Transverse colon (tissue), 4 donors: ENCODE data around the gene ARL6IP4. TPM values are rescaled to one million over a fixed set of nuclear protein-coding genes. Genes with fewer than 3 reads are reported as not detected.
A peak's percentile ranks its signal among the peaks of the same experiment; 100 is the strongest.

Experiments used
- DNase-seq: peaks from one replicate; pipeline ENCODE4 v3.0.0-alpha.2; 2019
- H3K27ac ChIP-seq, 4 donors: fragments of 200-600 bp; sonication (generic); 2 replicates each; pipeline ENCODE4 v1.5.1; 2016 to 2018; ENCODE audit warnings: inconsistent platforms in 4 of 4
- H3K27me3 ChIP-seq: fragments of 200-600 bp; sonication (generic); 2 replicates; pipeline ENCODE4 v1.5.1; 2017; ENCODE audit warnings: inconsistent platforms
- H3K36me3 ChIP-seq, 4 donors: fragments of 200-600 bp; sonication (generic); 2 replicates each; pipeline ENCODE4 v1.5.1; 2017 to 2019; ENCODE audit warnings: inconsistent platforms in 4 of 4
- H3K4me1 ChIP-seq, 4 donors: fragments of 200-600 bp; sonication (generic); 2 replicates each; pipeline ENCODE4 v1.5.1; 2017 to 2020; ENCODE audit warnings: inconsistent platforms in 4 of 4
- H3K4me3 ChIP-seq, 4 donors: fragments of 200-600 bp; sonication (generic); 1 replicate in 1 of 4; 2 replicates in 3 of 4; pipeline versions ENCODE4 v1.5.1 to v1.6.1; 2017 to 2019; ENCODE audit warnings: inconsistent platforms in 4 of 4
- H3K9me3 ChIP-seq, 2 donors: fragments of 200-600 bp; sonication (generic); 2 replicates each; pipeline ENCODE4 v1.5.1; 2017 to 2019; ENCODE audit warnings: inconsistent platforms in 2 of 2
- EP300 ChIP-seq: sonication (generic); formaldehyde crosslinking; IDR thresholded peaks from one replicate; pipeline ENCODE4 v1.6.1; 2017; ENCODE audit warnings: antibody characterized with exemption, low read depth
- POLR2A ChIP-seq: fragments of 450-650 bp; IDR thresholded peaks from one replicate; pipeline ENCODE4 v1.6.1; 2016; ENCODE audit warnings: antibody characterized with exemption, mild to moderate bottlenecking, moderate library complexity
- POLR2AphosphoS5 ChIP-seq, 3 donors: sonication (generic); formaldehyde crosslinking; IDR thresholded peaks; one replicate each; pipeline ENCODE4 v1.6.1; 2016; ENCODE audit warnings: antibody characterized with exemption in 3 of 3
- WGBS, 2 donors: methylation state at CpG; one replicate each; pipeline ENCODE4 v1.1.5; 2018; ENCODE audit warnings: low coverage in 1 of 2; 5-methylcytosine and 5-hydroxymethylcytosine counted together
- in situ Hi-C, 4 donors: fragments of 200-750 bp; cut with MboI; loops; one replicate each; pipeline versions ENCODE4 v1.15.0 to v1.15.1; 2017; ENCODE audit warnings: low sequenced_read_pairs in 3 of 4, low pct_ligation_motif_present in 1 of 4, low pct_unique_long_range_greater_than_20kb in 1 of 4
- intact Hi-C: fragments of 100-400 bp; cut with DNase I; formaldehyde crosslinking; loops from one replicate; pipeline ENCODE4 v1.15.1; 2023; ENCODE audit warnings: low total_unique reads
- total RNA-seq, 4 donors: library from RNA; depleted of rRNA; stranded (reverse); fragments of >200 nt; gene quantifications; one replicate each; pipeline ENCODE4 v1.1.0, GENCODE V29; 2016
- TF ChIP-seq, protein P1 (sequence below), 5 experiments: fragments of 200-600 bp in 3 of 5; fragments of 450-650 bp in 2 of 5; sonication (generic) in 3 of 5; IDR thresholded peaks; 1 replicate in 2 of 5; 2 replicates in 3 of 5; pipeline ENCODE4 v1.5.1; 2016 to 2017; ENCODE audit warnings: antibody characterized with exemption in 5 of 5, inconsistent platforms in 3 of 5, mild to moderate bottlenecking in 2 of 5, moderate library complexity in 1 of 5

Gene ARL6IP4
- total RNA-seq, 4 donors from 2014 or later = 77.4 to 225 (median 184) TPM

- in situ Hi-C loops (loop anchor here (5.0 to 25.0 kb wide), 7 partner anchors 77 to 315 kb away; no protein-coding TSS in a partner anchor), intact Hi-C loops (loop anchor here (5.0 to 10.0 kb wide), 2 partner anchors 90 to 147 kb away; no protein-coding TSS in a partner anchor)
- Histone ChIP-seq H3K36me3 (no peaks in the 10 kb centered on the region), H3K9me3 (no peaks in the 10 kb centered on the region), H3K27me3 (no peaks in the 10 kb centered on the region), H3K4me1 (peaks cover 13 to 33% (median 15%) of the 10 kb centered on the region in 4 donors), H3K4me3 (no peak overlapping the region), H3K27ac (peak overlapping the region; percentile 34 to 71 (median 60))
- 69% methylated on average over 12 of the region's 12 CpGs; no CpG with 5 or more reads in 1 of the 2 donors for WGBS, 2 donors
- TF ChIP-seq EP300 = no peak
- TF ChIP-seq, protein P1, sequence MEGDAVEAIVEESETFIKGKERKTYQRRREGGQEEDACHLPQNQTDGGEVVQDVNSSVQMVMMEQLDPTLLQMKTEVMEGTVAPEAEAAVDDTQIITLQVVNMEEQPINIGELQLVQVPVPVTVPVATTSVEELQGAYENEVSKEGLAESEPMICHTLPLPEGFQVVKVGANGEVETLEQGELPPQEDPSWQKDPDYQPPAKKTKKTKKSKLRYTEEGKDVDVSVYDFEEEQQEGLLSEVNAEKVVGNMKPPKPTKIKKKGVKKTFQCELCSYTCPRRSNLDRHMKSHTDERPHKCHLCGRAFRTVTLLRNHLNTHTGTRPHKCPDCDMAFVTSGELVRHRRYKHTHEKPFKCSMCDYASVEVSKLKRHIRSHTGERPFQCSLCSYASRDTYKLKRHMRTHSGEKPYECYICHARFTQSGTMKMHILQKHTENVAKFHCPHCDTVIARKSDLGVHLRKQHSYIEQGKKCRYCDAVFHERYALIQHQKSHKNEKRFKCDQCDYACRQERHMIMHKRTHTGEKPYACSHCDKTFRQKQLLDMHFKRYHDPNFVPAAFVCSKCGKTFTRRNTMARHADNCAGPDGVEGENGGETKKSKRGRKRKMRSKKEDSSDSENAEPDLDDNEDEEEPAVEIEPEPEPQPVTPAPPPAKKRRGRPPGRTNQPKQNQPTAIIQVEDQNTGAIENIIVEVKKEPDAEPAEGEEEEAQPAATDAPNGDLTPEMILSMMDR (IDR thresholded peaks at IDR 0.05) = peak; percentile 78 to 90 (median 84)
- peak; percentile 85 for DNase-seq
These were observed 28.2 kb upstream of the ARL6IP4 start for GRCh38 chr12:122951979-122952892.

- DNase-seq = no peak
- no peak for TF ChIP-seq POLR2AphosphoS5 (IDR thresholded peaks at IDR 0.05)
- no peak overlapping the region for H3K27ac ChIP-seq
- H3K4me1 ChIP-seq = peaks cover 7 to 25% (median 9%) of the 10 kb centered on the region in 4 donors
- WGBS, 2 donors = 75% methylated on average over 8 of the region's 8 CpGs; no CpG with 5 or more reads in 1 of the 2 donors
- no peaks in the 10 kb centered on the region for H3K36me3 ChIP-seq
- H3K9me3 ChIP-seq = no peaks in the 10 kb centered on the region
- H3K4me3 ChIP-seq = no peak overlapping the region
- in situ Hi-C loops (loop anchor here in 3 of 4 donors (10.0 to 25.0 kb wide), 3 partner anchors 80 to 318 kb away; no protein-coding TSS in a partner anchor), intact Hi-C loops (loop anchor here (10.0 kb wide), 1 partner anchor 150 kb away; no protein-coding TSS in a partner anchor)
- no peaks in the 10 kb centered on the region for H3K27me3 ChIP-seq
These were observed 25.3 kb upstream of the ARL6IP4 start for GRCh38 chr12:122955156-122955555.

DNA sequence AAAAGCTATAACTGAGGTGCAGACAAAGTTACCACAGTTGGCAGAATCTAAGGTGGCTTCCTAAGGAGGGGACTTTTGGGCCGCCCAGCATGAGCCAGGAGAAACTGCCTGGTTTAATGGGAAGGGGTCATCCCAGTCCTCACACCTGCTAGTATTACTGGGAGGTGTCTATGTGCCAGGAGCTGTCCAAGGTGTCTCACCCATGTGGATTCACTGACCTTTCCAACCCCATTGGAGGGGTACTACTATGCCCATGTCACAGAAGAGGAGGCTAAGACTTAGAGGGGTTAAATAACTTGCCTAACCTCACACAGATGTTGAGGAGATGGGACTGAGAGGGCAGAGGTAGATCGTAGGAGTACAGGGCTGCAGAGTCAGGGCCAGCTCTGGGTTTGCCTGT is 24.4 kb upstream of the ARL6IP4 start:
- in situ Hi-C loops (loop anchor here in 3 of 4 donors (10.0 to 25.0 kb wide), 3 partner anchors 81 to 319 kb away; no protein-coding TSS in a partner anchor), intact Hi-C loops (loop anchor here (10.0 kb wide), 1 partner anchor 151 kb away; no protein-coding TSS in a partner anchor)
- no peaks in the 10 kb centered on the region for H3K36me3 ChIP-seq
- no peak overlapping the region for H3K27ac ChIP-seq
- H3K4me1 ChIP-seq = peaks cover 8 to 20% (median 8%) of the 10 kb centered on the region in 4 donors
- no peak for TF ChIP-seq POLR2AphosphoS5 (IDR thresholded peaks at IDR 0.05)
- WGBS, 2 donors = 74% methylated on average over 2 of the region's 2 CpGs; no CpG with 5 or more reads in 1 of the 2 donors
- no peak overlapping the region for H3K4me3 ChIP-seq
- no peaks in the 10 kb centered on the region for H3K9me3 ChIP-seq
- no peaks in the 10 kb centered on the region for H3K27me3 ChIP-seq
- DNase-seq = no peak

DNA sequence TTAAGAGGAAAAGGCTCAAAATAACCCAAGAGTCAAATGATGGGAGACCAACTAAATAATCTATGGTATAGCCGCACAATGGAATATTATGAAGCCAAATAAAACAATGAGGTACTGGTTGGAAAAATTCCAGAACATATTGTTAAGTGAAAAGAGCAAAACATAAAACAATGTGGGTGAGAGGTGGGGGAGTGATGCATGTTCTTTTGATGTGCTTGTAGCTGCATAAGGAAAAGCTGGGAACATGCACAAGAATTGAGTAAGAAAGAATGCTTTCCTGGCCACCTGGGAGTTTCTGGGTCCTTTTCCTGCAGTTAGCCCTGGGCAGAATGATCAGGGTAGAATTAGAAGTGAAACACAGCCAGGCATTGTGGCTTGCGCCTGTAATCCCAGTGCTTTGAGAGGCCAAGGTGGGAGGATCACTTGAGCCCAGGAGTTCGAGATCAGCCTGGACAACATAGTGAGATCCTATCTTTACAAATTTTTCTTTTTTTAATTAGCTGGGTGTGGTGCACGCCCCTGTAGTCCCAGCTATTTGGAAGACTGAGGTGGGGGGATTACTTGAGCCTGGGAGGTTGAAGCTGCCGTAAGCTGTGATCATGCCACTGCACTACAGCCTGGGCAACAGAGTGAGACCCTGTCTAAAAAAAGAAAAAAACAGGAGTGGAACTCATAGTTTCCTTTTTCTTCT is 22.1 kb upstream of the ARL6IP4 start:
- H3K27me3 ChIP-seq = no peaks in the 10 kb centered on the region
- in situ Hi-C loops = loop anchor here in 3 of 4 donors (10.0 to 25.0 kb wide), 3 partner anchors 84 to 321 kb away; no protein-coding TSS in a partner anchor
- H3K9me3 ChIP-seq = no peaks in the 10 kb centered on the region
- H3K4me3 ChIP-seq = no peak overlapping the region
- WGBS, 2 donors = 77 to 87% methylated on average over 5 of the region's 5 CpGs
- H3K27ac ChIP-seq = no peak overlapping the region
- no peak for DNase-seq
- peaks cover 0 to 23% (median 16%) of the 10 kb centered on the region in 4 donors for H3K4me1 ChIP-seq
- intact Hi-C loops = loop anchor here (10.0 kb wide), 1 partner anchor 154 kb away; no protein-coding TSS in a partner anchor
- TF ChIP-seq POLR2A = no peak
- TF ChIP-seq EP300 = no peak
- no peak for TF ChIP-seq POLR2AphosphoS5 (IDR thresholded peaks at IDR 0.05)
- TF ChIP-seq, protein P1 (IDR thresholded peaks at IDR 0.05) = no peak
- no peaks in the 10 kb centered on the region for H3K36me3 ChIP-seq
